Brain microvascular endothelial cell (primary cell): Measurements from ENCODE around the gene SH3PXD2A.
A peak's percentile ranks its signal among the peaks of the same experiment; 100 is the strongest.

ENCODE experiments used
- DNase-seq: peaks from one replicate; pipeline ENCODE4 v3.0.0-alpha.2; 2020
- H3K27ac ChIP-seq: fragments of 250-450 bp; sonication (Bioruptor Pico); 2 replicates; pipeline ENCODE4 v1.5.1; 2020; ENCODE audit warnings: mild to moderate bottlenecking, moderate library complexity
- H3K27me3 ChIP-seq: fragments of 250-450 bp; sonication (Bioruptor Pico); replicated peaks from 2 replicates; pipeline ENCODE4 v1.5.1; 2020; ENCODE audit warnings: mild to moderate bottlenecking
- H3K36me3 ChIP-seq: fragments of 250-450 bp; sonication (Bioruptor Pico); replicated peaks from 2 replicates; pipeline ENCODE4 v1.5.1; 2020; ENCODE audit warnings: mild to moderate bottlenecking
- H3K4me3 ChIP-seq: 2 replicates; pipeline ENCODE4 v1.5.1; 2011; ENCODE audit warnings: low read depth, mild to moderate bottlenecking, control low read depth, low read length, moderate library complexity
- in situ Hi-C: cut with HindIII; loops from 2 replicates; pipeline ENCODE4 v1.10.0; 2017; ENCODE audit warnings: low sequenced_read_pairs, low pct_ligation_motif_present
- TF ChIP-seq, protein P1 (sequence below): IDR thresholded peaks from 2 replicates; pipeline ENCODE4 v1.5.1; 2011; ENCODE audit warnings: low read depth, mild to moderate bottlenecking, moderate library complexity, low read length, control low read depth, inconsistent platforms; ENCODE audit errors: missing control alignments

SH3PXD2A gene

DNA sequence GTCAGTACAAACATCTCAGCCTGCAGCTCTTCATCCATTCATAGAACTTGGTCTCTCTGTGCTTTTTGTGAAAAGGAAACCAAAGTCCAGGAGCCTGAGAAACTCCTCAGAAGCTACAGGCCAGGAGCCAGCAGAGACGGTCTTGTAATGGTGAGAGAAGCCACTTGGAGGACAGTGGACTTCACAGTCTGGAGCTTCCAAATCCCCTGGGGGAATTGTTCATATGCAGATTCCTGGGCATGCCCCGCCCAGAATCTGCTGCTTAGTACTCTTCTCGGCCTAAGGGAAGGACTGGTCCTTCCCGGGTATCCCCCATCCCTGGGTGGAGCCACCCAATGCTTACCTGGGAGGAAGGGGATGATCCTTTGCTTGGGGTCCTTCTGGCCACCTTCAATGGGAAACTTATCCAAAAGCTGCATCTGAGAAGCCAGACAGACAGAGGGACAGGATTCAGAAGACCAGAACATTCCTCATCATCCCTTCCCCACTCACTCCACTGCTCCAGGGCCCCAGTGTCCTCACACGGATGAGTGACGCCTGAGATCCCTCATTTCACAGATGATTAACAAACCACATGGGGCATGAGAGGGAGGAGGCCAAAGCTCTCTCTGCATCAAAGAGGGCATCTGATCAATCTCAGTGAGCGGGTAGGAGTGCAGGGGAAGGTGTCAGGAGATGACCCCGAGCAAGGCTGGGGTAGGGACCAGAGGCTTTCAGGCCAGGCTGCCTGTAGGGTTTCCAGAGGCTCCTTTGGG lies 88.4 kb downstream of the SH3PXD2A start:
- no peaks in the 10 kb centered on the region for H3K36me3 ChIP-seq
- no peak for DNase-seq
- in situ Hi-C loops: no loop called here
- no peak overlapping the region for H3K27ac ChIP-seq
- TF ChIP-seq, protein P1, sequence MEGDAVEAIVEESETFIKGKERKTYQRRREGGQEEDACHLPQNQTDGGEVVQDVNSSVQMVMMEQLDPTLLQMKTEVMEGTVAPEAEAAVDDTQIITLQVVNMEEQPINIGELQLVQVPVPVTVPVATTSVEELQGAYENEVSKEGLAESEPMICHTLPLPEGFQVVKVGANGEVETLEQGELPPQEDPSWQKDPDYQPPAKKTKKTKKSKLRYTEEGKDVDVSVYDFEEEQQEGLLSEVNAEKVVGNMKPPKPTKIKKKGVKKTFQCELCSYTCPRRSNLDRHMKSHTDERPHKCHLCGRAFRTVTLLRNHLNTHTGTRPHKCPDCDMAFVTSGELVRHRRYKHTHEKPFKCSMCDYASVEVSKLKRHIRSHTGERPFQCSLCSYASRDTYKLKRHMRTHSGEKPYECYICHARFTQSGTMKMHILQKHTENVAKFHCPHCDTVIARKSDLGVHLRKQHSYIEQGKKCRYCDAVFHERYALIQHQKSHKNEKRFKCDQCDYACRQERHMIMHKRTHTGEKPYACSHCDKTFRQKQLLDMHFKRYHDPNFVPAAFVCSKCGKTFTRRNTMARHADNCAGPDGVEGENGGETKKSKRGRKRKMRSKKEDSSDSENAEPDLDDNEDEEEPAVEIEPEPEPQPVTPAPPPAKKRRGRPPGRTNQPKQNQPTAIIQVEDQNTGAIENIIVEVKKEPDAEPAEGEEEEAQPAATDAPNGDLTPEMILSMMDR: no peak
- no peak overlapping the region for H3K4me3 ChIP-seq
- H3K27me3 ChIP-seq: no peaks in the 10 kb centered on the region

DNA sequence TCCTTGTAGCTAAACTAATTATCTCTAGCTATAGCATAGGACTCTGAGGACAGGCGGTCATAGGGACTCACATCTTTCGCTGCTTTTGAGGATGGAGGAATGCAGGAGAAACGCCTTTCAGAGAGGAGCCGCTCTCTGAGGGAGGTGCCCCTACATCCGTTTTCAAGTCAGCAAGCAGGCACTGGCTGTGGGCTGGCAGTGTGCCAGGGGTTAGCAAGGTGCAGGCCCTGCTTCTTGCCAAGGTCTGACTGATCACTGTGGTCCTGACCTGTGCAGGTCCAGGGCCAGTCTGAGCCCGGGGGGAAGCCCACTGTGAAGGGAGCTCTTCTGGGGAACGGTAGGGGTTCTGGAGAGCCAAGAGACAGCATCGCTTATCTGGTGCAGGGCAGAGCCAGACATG lies 89.4 kb downstream of the SH3PXD2A start:
- no peak overlapping the region for H3K4me3 ChIP-seq
- H3K27ac ChIP-seq: no peak overlapping the region
- TF ChIP-seq, protein P1: no peak
- H3K36me3 ChIP-seq: no peaks in the 10 kb centered on the region
- DNase-seq: no peak
- in situ Hi-C loops: no loop called here
- H3K27me3 ChIP-seq: no peaks in the 10 kb centered on the region

DNA sequence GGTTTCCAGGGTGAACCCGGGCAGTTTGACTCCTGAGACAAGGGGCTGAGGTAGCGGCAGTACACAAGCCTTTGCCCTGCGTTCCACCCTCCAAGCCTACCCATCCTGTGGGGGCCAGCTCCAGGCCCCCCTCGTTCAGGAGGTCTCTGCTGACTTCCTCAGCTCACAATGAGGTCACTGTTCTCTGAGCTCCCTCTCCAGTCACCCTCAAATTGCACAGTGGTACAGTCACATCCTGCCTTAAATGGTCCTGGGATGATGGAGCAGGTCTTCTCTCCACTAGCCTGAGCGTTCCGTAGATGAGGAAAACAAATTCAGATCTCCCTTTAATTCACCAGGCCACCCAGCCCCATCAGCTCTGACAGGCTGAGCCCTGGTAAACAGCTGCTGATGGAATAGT lies 90.2 kb downstream of the SH3PXD2A start:
- TF ChIP-seq, protein P1: no peak
- H3K36me3 ChIP-seq: no peaks in the 10 kb centered on the region
- H3K4me3 ChIP-seq: no peak overlapping the region
- in situ Hi-C loops: no loop called here
- DNase-seq: peak; percentile 43
- no peak overlapping the region for H3K27ac ChIP-seq
- no peaks in the 10 kb centered on the region for H3K27me3 ChIP-seq

GRCh38 chr10:103764296-103765088 lies 90.9 kb downstream of the SH3PXD2A start:
- in situ Hi-C loops: no loop called here
- TF ChIP-seq, protein P1: no peak
- DNase-seq: no peak
- Histone ChIP-seq H3K4me3 (no peak overlapping the region), H3K27me3 (no peaks in the 10 kb centered on the region), H3K27ac (no peak overlapping the region), H3K36me3 (no peaks in the 10 kb centered on the region)

- H3K36me3 ChIP-seq: no peaks in the 10 kb centered on the region
- H3K4me3 ChIP-seq: no peak overlapping the region
- TF ChIP-seq, protein P1: no peak
- no peaks in the 10 kb centered on the region for H3K27me3 ChIP-seq
- in situ Hi-C loops: no loop called here
- peak overlapping the region; percentile 15 for H3K27ac ChIP-seq
- DNase-seq: no peak
These were observed 91.8 kb downstream of the SH3PXD2A start for GRCh38 chr10:103763374-103764202.
